GM10248 (cell line): ENCODE measurements around the gene CDH23.

ENCODE experiments used
- CTCF ChIA-PET: fragments of 300-600 bp; sonication (Branson Sonifier 250); formaldehyde crosslinking; extraction: SDS; loops from one replicate; lab custom pipeline; 2021; ENCODE audit warnings: antibody characterized with exemption; lab: Yijun Ruan, JAX
- POLR2A ChIA-PET: fragments of 350-650 bp; sonication (Branson Sonifier 250); formaldehyde crosslinking; extraction: SDS; loops from one replicate; lab custom pipeline; 2020; ENCODE audit warnings: antibody characterized with exemption; lab: Yijun Ruan, JAX
- DNase-seq: peaks from one replicate; pipeline ENCODE4 v3.0.0; 2012; ENCODE audit errors: extremely low spot score
- TF ChIP-seq, protein P1 (sequence below): IDR thresholded peaks from 2 replicates; pipeline ENCODE4 v1.5.1; 2012; ENCODE audit warnings: mild to moderate bottlenecking, low read depth; ENCODE audit errors: extremely low read depth, missing control alignments, control extremely low read depth

Gene CDH23

DNA sequence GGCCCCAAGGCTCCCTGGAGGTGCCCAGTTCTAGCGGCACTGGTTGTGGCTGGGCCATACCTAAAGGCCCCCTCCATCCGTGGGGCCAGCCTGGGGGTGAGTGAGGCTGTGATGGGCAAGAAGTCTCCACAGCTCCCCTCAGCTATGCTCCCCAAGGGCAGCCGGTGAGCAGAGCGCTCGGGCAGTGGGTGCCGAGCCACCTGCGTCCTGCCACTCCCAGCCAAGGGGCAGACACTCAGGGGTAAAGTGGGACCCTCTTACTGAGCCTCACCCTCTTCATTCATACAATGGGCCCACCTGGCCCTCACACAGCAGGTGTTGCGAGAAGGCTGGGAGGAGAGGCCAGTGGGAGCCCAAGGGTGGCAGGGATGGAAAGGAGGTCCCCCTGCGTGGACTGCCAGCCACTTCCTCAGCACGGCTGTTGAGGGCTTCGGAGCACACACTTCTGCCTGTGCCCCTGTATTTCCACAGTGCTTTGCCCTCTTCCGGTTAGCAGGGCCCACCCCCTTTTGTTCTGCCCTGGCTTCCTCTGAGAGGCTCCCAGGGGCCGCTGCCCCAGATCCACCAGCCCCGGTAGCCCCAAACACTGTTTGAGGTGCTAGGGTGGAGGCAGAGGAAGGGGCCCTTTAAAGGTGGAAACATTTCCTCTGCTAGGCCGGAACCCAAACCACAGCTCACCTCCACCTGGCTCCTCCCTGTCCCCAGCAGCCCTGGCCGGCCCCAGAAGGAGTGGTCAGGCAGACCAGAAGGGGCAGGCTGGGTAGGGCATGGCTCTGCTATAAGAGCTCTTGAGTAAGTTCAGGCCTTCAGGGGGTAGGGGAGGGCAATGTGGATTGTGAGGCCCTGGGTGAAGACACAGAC lies 339.2 kb downstream of the CDH23 start:
- POLR2A ChIA-PET: no interaction called here
- CTCF ChIA-PET: interaction anchor here (0.9 to 1.4 kb wide), 2 partner anchors 11 to 40 kb away, joined by 3 read pairs; no protein-coding TSS in a partner anchor
- DNase-seq: no peak
- TF ChIP-seq, protein P1, sequence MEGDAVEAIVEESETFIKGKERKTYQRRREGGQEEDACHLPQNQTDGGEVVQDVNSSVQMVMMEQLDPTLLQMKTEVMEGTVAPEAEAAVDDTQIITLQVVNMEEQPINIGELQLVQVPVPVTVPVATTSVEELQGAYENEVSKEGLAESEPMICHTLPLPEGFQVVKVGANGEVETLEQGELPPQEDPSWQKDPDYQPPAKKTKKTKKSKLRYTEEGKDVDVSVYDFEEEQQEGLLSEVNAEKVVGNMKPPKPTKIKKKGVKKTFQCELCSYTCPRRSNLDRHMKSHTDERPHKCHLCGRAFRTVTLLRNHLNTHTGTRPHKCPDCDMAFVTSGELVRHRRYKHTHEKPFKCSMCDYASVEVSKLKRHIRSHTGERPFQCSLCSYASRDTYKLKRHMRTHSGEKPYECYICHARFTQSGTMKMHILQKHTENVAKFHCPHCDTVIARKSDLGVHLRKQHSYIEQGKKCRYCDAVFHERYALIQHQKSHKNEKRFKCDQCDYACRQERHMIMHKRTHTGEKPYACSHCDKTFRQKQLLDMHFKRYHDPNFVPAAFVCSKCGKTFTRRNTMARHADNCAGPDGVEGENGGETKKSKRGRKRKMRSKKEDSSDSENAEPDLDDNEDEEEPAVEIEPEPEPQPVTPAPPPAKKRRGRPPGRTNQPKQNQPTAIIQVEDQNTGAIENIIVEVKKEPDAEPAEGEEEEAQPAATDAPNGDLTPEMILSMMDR: no peak

DNA sequence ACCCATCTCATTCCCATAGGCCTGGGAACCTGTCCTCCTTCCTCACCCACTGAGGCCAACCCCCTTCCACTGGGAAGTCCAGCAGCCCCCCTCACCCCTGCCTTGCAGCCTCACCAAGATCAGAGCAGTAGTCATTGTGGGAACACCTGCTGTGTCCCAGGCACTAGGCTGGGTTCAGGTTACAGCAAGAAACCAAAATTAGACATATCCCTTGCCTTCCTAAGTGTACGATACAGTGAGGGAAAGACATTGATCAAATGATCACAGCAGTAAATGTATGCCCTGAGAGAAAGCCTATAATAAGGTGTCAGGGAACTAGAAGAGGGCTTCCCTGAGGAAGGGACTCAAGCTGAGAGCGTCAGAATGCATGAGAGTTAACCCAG lies 339.8 kb downstream of the CDH23 start:
- ChIA-PET CTCF (interaction anchor here (1.2 kb wide), 1 partner anchor 11 kb away, joined by 3 read pairs; no protein-coding TSS in a partner anchor), POLR2A (no interaction called here)
- no peak for DNase-seq
- TF ChIP-seq, protein P1: no peak

DNA sequence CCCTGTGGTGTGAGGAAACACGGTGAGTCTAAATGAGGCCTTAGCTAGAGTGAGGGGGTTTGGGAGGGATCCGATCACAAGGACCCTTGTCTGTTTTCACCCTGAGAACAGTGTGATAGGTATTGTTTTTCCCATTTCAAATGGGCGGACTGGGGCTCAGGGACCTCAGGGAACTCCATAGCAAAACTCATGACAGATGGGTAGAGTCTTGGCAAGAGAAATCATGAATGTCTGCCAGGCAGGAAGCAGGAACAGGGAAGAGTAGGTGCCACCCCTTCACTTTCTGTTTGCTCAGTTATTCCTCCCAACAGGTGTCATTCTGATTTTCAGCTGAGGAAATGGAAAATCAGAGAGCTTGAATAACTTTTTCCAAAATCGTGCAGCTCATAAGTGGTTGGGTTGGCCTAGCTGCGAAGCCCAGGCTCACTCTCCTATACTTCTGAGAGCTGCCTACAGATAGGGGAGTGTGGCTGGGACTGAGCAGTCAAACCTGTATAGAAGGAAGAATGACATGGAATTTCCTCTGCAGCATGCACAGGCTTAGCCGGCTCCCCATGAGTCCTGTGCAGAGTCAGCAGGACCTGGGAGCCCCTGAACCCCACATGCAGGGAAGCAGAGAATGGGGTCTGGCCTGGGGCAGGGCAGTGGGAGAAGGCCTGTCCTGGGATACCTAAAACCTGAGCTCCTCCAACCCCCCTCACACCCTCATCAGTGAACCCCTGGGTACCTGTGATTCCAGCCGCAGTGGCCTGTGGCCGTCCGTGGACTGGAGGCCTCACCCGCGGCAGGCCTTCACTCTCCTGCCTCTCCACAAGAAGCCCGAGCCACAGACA lies 340.5 kb downstream of the CDH23 start:
- ChIA-PET POLR2A (no interaction called here), CTCF (interaction anchor here (0.7 to 1.6 kb wide), 3 partner anchors 9 to 36 kb away, joined by 3 to 5 read pairs (median 3); partner anchors contain the start of gene VSIR)
- no peak for DNase-seq
- TF ChIP-seq, protein P1: no peak

DNA sequence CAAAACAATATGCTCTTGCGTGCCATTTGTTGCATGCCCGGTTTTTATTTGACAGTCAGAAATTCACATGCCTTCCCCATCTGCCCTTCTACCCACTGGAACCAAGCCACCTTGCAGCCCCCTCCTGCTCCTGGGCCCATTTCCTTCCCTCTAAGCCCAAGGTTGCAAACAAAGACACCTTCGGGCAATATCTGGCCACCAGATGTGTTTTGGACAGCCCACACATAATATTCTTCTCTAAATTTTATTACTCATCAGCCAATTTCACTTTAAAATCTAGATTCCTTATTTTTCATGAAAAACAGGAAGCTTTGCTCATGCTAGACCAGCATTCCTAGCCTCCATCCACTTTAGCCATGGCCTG lies 341.1 kb downstream of the CDH23 start:
- DNase-seq: no peak
- TF ChIP-seq, protein P1: no peak
- ChIA-PET POLR2A (no interaction called here), CTCF (interaction anchor here (0.7 to 1.6 kb wide), 3 partner anchors 10 to 35 kb away, joined by 3 to 5 read pairs (median 3); partner anchors contain the start of gene VSIR)

DNA sequence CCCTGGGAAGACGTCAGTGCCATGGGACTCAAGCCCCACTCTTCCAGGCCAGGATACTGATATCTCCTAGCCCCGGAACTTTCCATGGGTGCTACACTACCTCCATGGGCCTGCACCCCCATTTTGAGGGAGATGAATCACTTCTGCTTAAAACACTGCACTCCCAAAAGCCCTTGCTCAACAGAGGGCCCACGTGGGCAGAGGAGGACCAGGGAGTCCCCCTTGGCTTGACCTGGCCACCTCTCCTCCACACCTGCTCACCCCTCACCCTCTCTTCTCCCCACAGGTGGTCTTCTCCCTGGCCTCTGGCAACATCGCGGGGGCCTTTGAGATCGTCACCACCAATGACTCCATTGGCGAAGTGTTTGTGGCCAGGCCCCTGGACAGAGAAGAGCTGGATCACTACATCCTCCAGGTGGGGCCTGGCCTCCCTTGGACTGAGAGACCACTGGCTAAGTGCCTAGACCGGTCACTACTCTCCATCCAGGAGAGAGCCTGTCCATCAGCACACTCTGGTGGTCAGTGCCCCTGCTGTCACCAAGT lies 342.7 kb downstream of the CDH23 start:
- TF ChIP-seq, protein P1: no peak
- DNase-seq: no peak
- POLR2A ChIA-PET: no interaction called here
- CTCF ChIA-PET: interaction anchor here (1.5 kb wide), 1 partner anchor 35 kb away, joined by 3 read pairs; no protein-coding TSS in a partner anchor
